Neural crest cell (in vitro differentiated cells): Measurements from ENCODE around the gene TSPO2. TPM values are rescaled to one million over a fixed set of nuclear protein-coding genes. Genes with fewer than 3 reads are reported as not detected.
"Not testable (repeated sequence)": the region's sequence is repeated elsewhere in the genome, so short reads cannot be mapped to it uniquely, and the experiment has no call there.

Experiments used
- DNase-seq: peaks from one replicate; pipeline ENCODE4 v3.0.0; 2021; ENCODE audit warnings: low read depth, mixed read lengths, low spot score
- H3K27ac Mint-ChIP-seq: one replicate; pipeline ENCODE4 v1.8.0; 2021; ENCODE audit warnings: mild to moderate bottlenecking, mixed read lengths; ENCODE audit not compliant: unreplicated experiment
- H3K27me3 Mint-ChIP-seq: 2 replicates; pipeline ENCODE4 v1.8.0; 2021; ENCODE audit warnings: low read depth, mild to moderate bottlenecking, mixed read lengths
- H3K36me3 Mint-ChIP-seq: 2 replicates; pipeline ENCODE4 v1.8.0; 2021; ENCODE audit warnings: low read depth, mild to moderate bottlenecking, mixed read lengths
- H3K4me1 Mint-ChIP-seq: 2 replicates; pipeline ENCODE4 v1.8.0; 2021; ENCODE audit warnings: mixed read lengths
- H3K4me3 Mint-ChIP-seq: one replicate; pipeline ENCODE4 v1.8.0; 2021; ENCODE audit warnings: mild to moderate bottlenecking, mixed read lengths
- H3K9me3 Mint-ChIP-seq: 2 replicates; pipeline ENCODE4 v1.8.0; 2021; ENCODE audit warnings: mixed read lengths
- CTCF ChIP-seq: fragments of 200-600 bp; sonication (generic); conservative IDR thresholded peaks from 2 replicates; pipeline ENCODE4 v1.5.0; 2021; ENCODE audit warnings: antibody characterized with exemption, mild to moderate bottlenecking
- total RNA-seq: library from RNA; stranded (reverse); gene quantifications from 2 replicates; pipeline ENCODE4 v1.2.1, GENCODE V29; 2021

TSPO2 gene
- total RNA-seq, 1 donor from 2014 or later = not detected

GRCh38 chr6:40999569-40999968, 42.7 kb upstream of the TSPO2 start:
- H3K4me3 Mint-ChIP-seq = peak overlapping the region; percentile 48
- peak; percentile 31 for DNase-seq
- no peaks in the 10 kb centered on the region for H3K9me3 Mint-ChIP-seq
- H3K27ac Mint-ChIP-seq = no peak overlapping the region
- peak; percentile 49 for TF ChIP-seq CTCF
- no peaks in the 10 kb centered on the region for H3K27me3 Mint-ChIP-seq
- peaks cover 34% of the 10 kb centered on the region for H3K4me1 Mint-ChIP-seq
- H3K36me3 Mint-ChIP-seq = no peaks in the 10 kb centered on the region

GRCh38 chr6:41000248-41000647, 42.0 kb upstream of the TSPO2 start:
- H3K27ac Mint-ChIP-seq = no peak overlapping the region
- H3K36me3 Mint-ChIP-seq = no peaks in the 10 kb centered on the region
- H3K27me3 Mint-ChIP-seq = no peaks in the 10 kb centered on the region
- no peak for DNase-seq
- H3K9me3 Mint-ChIP-seq = no peaks in the 10 kb centered on the region
- no peak for TF ChIP-seq CTCF
- peaks cover 34% of the 10 kb centered on the region for H3K4me1 Mint-ChIP-seq
- H3K4me3 Mint-ChIP-seq = no peak overlapping the region

GRCh38 chr6:41002168-41002567, 40.1 kb upstream of the TSPO2 start:
- Mint-ChIP-seq H3K4me1 (peaks cover 23% of the 10 kb centered on the region), H3K4me3 (no peak overlapping the region), H3K9me3 (no peaks in the 10 kb centered on the region), H3K27ac (no peak overlapping the region), H3K27me3 (no peaks in the 10 kb centered on the region), H3K36me3 (no peaks in the 10 kb centered on the region)
- no peak for TF ChIP-seq CTCF
- no peak for DNase-seq

- H3K27ac Mint-ChIP-seq, H3K4me1 Mint-ChIP-seq, H3K36me3 Mint-ChIP-seq, H3K4me3 Mint-ChIP-seq, H3K9me3 Mint-ChIP-seq, H3K27me3 Mint-ChIP-seq: not testable (repeated sequence)
- TF ChIP-seq CTCF = peak; percentile 74
- peak; percentile 58 for DNase-seq
Measured at GRCh38 chr6:41006217-41006616, 36.0 kb upstream of the TSPO2 start.

GRCh38 chr6:41006980-41007379, 35.3 kb upstream of the TSPO2 start:
- H3K36me3 Mint-ChIP-seq, H3K27ac Mint-ChIP-seq, H3K9me3 Mint-ChIP-seq, DNase-seq, H3K4me1 Mint-ChIP-seq, H3K27me3 Mint-ChIP-seq, H3K4me3 Mint-ChIP-seq: not testable (repeated sequence)

- Mint-ChIP-seq H3K27ac (no peak overlapping the region), H3K27me3 (no peaks in the 10 kb centered on the region), H3K36me3 (no peaks in the 10 kb centered on the region), H3K4me1 (no peaks in the 10 kb centered on the region), H3K4me3 (no peak overlapping the region), H3K9me3 (no peaks in the 10 kb centered on the region)
- DNase-seq = no peak
- TF ChIP-seq CTCF = no peak
Measured at GRCh38 chr6:41008011-41008410, 34.3 kb upstream of the TSPO2 start.
